Fibroblast of lung (primary cell): ENCODE measurements around the gene STAT4. TPM values are rescaled to one million over a fixed set of nuclear protein-coding genes. Genes with fewer than 3 reads are reported as not detected.
A peak's percentile ranks its signal among the peaks of the same experiment; 100 is the strongest.

Experiments
- DNase-seq, 2 donors: peaks; one replicate each; pipeline versions ENCODE4 v3.0.0 to v3.0.0-alpha.2; 2010; ENCODE audit warnings: low read depth in 2 of 2
- H2AFZ ChIP-seq: 2 replicates; pipeline ENCODE4 v1.5.1; 2012; ENCODE audit warnings: low read length, control low read depth, inconsistent platforms
- H3K27ac ChIP-seq: 2 replicates; pipeline ENCODE4 v1.5.1; 2011; ENCODE audit warnings: low read length, control low read depth; ENCODE audit not compliant: insufficient read depth
- H3K27me3 ChIP-seq: 2 replicates; pipeline ENCODE4 v1.5.1; 2011; ENCODE audit warnings: mild to moderate bottlenecking, low read length; ENCODE audit not compliant: control insufficient read depth, insufficient read depth
- H3K36me3 ChIP-seq: 2 replicates; pipeline ENCODE4 v1.5.1; 2011; ENCODE audit warnings: low read length; ENCODE audit not compliant: control insufficient read depth, insufficient read depth
- H3K4me1 ChIP-seq: 2 replicates; pipeline ENCODE4 v1.5.1; 2011; ENCODE audit warnings: low read length; ENCODE audit not compliant: control insufficient read depth, insufficient read depth; ENCODE audit errors: extremely low read depth
- H3K4me2 ChIP-seq: 2 replicates; pipeline ENCODE4 v1.5.1; 2011; ENCODE audit warnings: low read length, control low read depth; ENCODE audit not compliant: insufficient read depth; ENCODE audit errors: extremely low read depth
- H3K4me3 ChIP-seq, 4 experiments: fragments of 200-600 bp in 1 of 4; sonication (generic) in 1 of 4; replicated peaks in 1 of 4; 2 replicates each; pipeline ENCODE4 v1.5.1; 2011 to 2016; ENCODE audit warnings: low read length in 4 of 4, low read depth in 3 of 4, mild to moderate bottlenecking in 3 of 4, control low read depth in 2 of 4, inconsistent platforms in 1 of 4, mixed read lengths in 1 of 4; ENCODE audit not compliant: insufficient read depth in 1 of 4; ENCODE audit errors: control extremely low read depth in 1 of 4
- H3K79me2 ChIP-seq: 2 replicates; pipeline ENCODE4 v1.5.1; 2012; ENCODE audit warnings: mild to moderate bottlenecking, low read length, inconsistent platforms; ENCODE audit not compliant: control insufficient read depth, insufficient read depth
- H3K9ac ChIP-seq: 2 replicates; pipeline ENCODE4 v1.5.1; 2011; ENCODE audit warnings: mild to moderate bottlenecking, low read length, control low read depth; ENCODE audit not compliant: insufficient read depth
- H3K9me3 ChIP-seq: 2 replicates; pipeline ENCODE4 v1.5.1; 2012; ENCODE audit warnings: low read depth, low read length; ENCODE audit not compliant: control insufficient read depth, insufficient read depth
- H4K20me1 ChIP-seq: 2 replicates; pipeline ENCODE4 v1.5.1; 2011; ENCODE audit warnings: low read length; ENCODE audit not compliant: control insufficient read depth, insufficient read depth; ENCODE audit errors: extremely low read depth
- CTCF ChIP-seq, 2 donors: IDR thresholded peaks in 1 of 2; conservative IDR thresholded peaks in 1 of 2; 1 replicate in 1 of 2; 2 replicates in 1 of 2; pipeline ENCODE4 v1.5.1; 2011 to 2012; ENCODE audit warnings: low read length in 2 of 2, control low read depth in 1 of 2, inconsistent platforms in 1 of 2, low read depth in 1 of 2, mild to moderate bottlenecking in 1 of 2
- EZH2 ChIP-seq: IDR thresholded peaks from 2 replicates; pipeline ENCODE4 v1.5.1; 2012; ENCODE audit warnings: low read length, control low read depth, mild to moderate bottlenecking; ENCODE audit errors: missing control alignments
- polyA plus RNA-seq, 2 donors: library from polyadenylated mRNA; depleted of rRNA in 1 of 2; stranded (reverse) in 1 of 2; unstranded in 1 of 2; fragments of >200 nt; gene quantifications; 2 replicates each; pipeline ENCODE4 v1.2.1, GENCODE V29; 2011 to 2012; ENCODE audit warnings: missing spikeins in 1 of 2
- total RNA-seq: library from RNA; depleted of rRNA; stranded (reverse); fragments of >200 nt; gene quantifications from 2 replicates; pipeline ENCODE4 v1.2.1, GENCODE V29; 2014

The STAT4 gene
- total and polyA plus RNA-seq, 2 donors (not counting 1 experiment from before 2014, with no cell fraction given): 0.66 to 1.2 TPM

- no peak overlapping the region for H2AFZ ChIP-seq
- H3K79me2 ChIP-seq: no peaks in the 10 kb centered on the region
- no peaks in the 10 kb centered on the region for H3K9me3 ChIP-seq
- no peak overlapping the region for H3K4me3 ChIP-seq
- no peaks in the 10 kb centered on the region for H3K4me1 ChIP-seq
- no peaks in the 10 kb centered on the region for H4K20me1 ChIP-seq
- peak; percentile 9 to 43 for DNase-seq
- H3K27me3 ChIP-seq: no peaks in the 10 kb centered on the region
- H3K9ac ChIP-seq: no peak overlapping the region
- TF ChIP-seq CTCF (conservative IDR thresholded peaks at IDR 0.05 in 1 of 2, IDR thresholded peaks at IDR 0.05 in 1 of 2; ENCODE audit: low read depth in 1 of 2, low read length in 2 of 2): no peak
- no peak for TF ChIP-seq EZH2
- no peak overlapping the region for H3K27ac ChIP-seq
- no peaks in the 10 kb centered on the region for H3K36me3 ChIP-seq
- H3K4me2 ChIP-seq: no peak overlapping the region
These were observed 45.7 kb downstream of the STAT4 start for GRCh38 chr2:191105082-191105481.

GRCh38 chr2:191103774-191104173, 47.0 kb downstream of the STAT4 start:
- Histone ChIP-seq H3K27ac (no peak overlapping the region), H3K79me2 (no peaks in the 10 kb centered on the region), H3K36me3 (no peaks in the 10 kb centered on the region), H2AFZ (no peak overlapping the region), H3K4me1 (no peaks in the 10 kb centered on the region), H4K20me1 (no peaks in the 10 kb centered on the region), H3K9me3 (no peaks in the 10 kb centered on the region), H3K4me2 (no peak overlapping the region), H3K9ac (no peak overlapping the region), H3K4me3 (no peak overlapping the region), H3K27me3 (no peaks in the 10 kb centered on the region)
- DNase-seq: peak in 1 of 2 donors; percentile 33
- TF ChIP-seq CTCF (conservative IDR thresholded peaks at IDR 0.05 in 1 of 2, IDR thresholded peaks at IDR 0.05 in 1 of 2; ENCODE audit: low read depth in 1 of 2, low read length in 2 of 2) (no peak), EZH2 (no peak)

GRCh38 chr2:191100216-191100615, 50.6 kb downstream of the STAT4 start:
- H3K4me1 ChIP-seq: no peaks in the 10 kb centered on the region
- TF ChIP-seq EZH2 (no peak), CTCF (conservative IDR thresholded peaks at IDR 0.05 in 1 of 2, IDR thresholded peaks at IDR 0.05 in 1 of 2; ENCODE audit: low read depth in 1 of 2, low read length in 2 of 2) (no peak)
- H3K4me3 ChIP-seq: no peak overlapping the region
- no peaks in the 10 kb centered on the region for H3K79me2 ChIP-seq
- no peaks in the 10 kb centered on the region for H3K9me3 ChIP-seq
- no peak overlapping the region for H3K27ac ChIP-seq
- no peak overlapping the region for H3K9ac ChIP-seq
- H2AFZ ChIP-seq: no peak overlapping the region
- no peak for DNase-seq
- no peaks in the 10 kb centered on the region for H3K36me3 ChIP-seq
- no peaks in the 10 kb centered on the region for H3K27me3 ChIP-seq
- no peak overlapping the region for H3K4me2 ChIP-seq
- no peaks in the 10 kb centered on the region for H4K20me1 ChIP-seq
